NCI-H2029 (cell line): ENCODE results near the gene MYH9.
A peak's percentile ranks its signal among the peaks of the same experiment; 100 is the strongest.
"Not testable (repeated sequence)": the region's sequence is repeated elsewhere in the genome, so short reads cannot be mapped to it uniquely, and the experiment has no call there.

Experiments
- DNase-seq: peaks from one replicate; lab custom pipeline; 2025; lab: John Stamatoyannopoulos, UW

Gene MYH9

DNA sequence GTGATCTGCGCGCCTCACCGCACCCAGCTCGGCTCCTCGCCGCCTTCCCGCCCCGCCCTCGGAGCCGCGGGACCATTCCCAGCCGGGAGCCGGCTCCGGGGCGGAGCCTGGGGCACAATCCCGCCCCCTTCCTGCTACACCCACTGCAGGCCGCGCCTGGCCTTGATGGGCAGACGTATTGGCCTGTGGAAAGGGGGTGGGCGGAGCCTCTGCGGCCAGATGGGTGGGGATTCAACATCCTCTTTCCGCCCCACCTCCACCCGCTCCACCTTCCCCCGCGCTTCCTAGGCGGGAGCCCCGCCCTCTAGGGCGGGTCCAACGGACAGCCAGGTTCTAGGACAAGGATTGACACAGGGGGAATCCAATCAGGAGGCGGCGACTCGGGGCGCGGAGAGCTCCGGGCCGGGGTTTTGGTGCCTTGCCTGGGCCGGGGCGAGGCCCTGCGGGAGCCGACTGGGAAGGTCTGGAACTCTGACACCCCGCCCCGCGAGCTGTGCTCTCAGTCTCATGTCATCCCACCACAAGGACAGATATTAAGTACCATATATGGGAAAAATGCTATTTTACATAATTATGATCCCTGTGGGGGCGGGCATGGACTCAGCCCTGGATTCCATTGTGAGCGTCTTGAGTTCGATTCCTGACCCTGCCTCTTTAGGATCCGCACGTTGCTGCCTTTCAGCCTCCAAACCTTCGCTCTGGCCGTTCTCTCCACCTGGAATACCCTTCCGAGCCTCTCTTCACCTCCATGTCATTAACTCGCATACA lies at the start of gene MYH9:
TSS of gene MYH9 (minus strand) at position 9 of the 768 bp plus-strand sequence. CDS start 38,731 bp downstream, outside the sequence.
- DNase-seq: peak; percentile 97

- peak; percentile 80 for DNase-seq
These were observed 48.0 kb upstream of the MYH9 start for GRCh38 chr22:36435516-36436415.

- DNase-seq: peak; percentile 90
These were observed 45.8 kb upstream of the MYH9 start for GRCh38 chr22:36433318-36434231.

DNA sequence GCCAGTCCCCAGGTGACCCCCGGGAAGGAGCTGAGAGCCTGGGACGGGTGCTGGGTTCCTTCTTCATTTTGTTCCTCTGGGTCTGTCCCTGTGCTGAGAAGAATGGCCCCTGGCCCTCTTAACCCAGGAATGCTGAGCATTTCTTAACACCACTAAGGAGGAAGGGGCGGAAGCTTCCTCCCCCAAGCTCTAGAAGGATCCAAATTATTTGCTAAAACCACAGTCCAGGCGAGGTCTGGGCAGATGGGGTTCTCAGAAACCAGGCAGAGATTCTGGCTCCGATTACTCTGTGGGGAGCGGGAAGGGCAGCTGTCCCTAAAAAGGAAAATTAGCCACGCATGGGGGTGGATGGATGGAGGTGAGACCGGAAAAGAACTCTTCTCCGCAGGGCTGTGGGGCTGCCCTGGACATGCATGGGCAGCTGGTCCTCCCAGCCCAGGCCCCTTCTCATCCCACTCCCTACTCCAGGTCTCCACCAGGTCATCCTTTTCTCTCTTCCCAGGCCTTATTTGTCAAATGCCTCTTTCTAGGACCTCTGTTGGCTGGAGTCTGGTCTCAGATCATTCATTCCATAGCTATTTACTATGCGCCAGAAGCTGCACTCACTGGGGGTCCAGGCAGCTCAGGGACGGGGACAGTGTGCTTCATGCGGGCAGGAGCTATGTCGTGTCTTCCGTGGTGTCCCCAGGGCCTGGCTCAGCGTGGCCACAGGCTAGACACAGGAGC lies 45.0 kb upstream of the MYH9 start:
- no peak for DNase-seq

GRCh38 chr22:36431977-36432376 lies 44.2 kb upstream of the MYH9 start:
- no peak for DNase-seq

DNA sequence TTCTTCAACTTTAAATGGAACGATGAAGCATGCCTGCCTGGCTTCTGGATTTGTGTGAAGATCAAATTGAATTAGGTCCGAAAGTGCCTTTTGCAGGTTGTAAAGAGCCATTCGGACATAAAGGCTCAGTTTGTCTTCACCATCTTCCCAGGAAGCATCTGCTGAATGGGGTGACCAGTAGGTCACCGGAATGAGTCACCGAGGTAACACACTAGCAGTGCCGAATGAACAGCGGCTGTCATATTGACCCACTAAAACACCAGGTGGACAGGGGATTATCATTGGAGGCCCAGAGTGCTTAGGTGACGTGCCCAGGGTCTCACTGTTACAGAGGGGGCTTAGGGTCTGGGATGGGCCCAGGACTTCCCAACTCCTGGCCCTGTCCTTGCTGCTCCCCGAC lies 43.1 kb upstream of the MYH9 start:
- no peak for DNase-seq

DNA sequence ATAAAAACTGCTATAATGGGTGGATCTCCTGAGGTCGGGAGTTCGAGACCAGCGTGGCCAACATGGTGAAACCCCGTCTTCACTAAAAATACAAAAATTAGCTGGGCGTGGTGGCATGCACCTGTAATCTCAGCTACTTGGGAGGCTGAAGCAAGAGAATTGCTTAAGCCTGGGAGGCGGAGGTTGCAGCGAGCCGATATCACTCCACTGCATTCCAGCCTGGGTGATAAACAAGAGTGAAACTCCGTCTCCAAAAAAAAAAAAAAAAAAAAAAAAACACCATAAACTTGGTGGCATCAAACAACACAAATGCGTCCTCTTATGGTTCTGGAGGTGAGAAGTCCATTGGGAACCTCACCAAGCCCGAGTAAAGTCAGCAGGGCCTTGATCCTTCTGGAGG lies 40.2 kb upstream of the MYH9 start:
- DNase-seq: not testable (repeated sequence)

DNA sequence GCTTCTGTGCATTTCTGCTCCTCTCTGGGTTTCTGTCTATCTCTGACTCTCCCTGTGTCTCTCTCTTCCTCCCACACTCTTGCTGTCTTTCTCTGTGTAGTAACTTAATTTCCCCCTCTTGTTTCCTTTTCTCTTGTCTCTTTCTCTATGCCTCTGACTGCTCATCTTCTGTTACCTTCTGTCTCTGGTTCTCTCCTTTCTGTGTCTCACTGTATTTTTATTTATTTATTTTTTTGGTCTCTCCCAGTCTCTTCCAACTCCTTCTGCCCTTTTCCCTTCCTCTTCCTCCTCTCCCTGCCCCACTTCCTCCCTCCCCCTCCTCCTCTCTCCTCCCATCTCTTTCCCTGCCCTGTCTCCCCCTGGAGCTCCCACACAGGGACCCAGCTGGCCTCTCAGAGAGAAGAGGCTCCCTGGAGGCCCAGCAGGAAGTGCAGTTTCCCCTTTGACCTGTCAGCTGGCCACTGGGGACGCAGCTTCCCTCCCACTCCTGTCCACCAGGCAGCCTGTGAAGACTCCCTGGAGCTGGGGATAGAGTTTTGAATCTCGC lies 38.3 kb upstream of the MYH9 start:
- DNase-seq: no peak

GRCh38 chr22:36424901-36425579 lies 37.3 kb upstream of the MYH9 start:
- no peak for DNase-seq

- DNase-seq: not testable (repeated sequence)
These were observed 36.7 kb upstream of the MYH9 start for GRCh38 chr22:36424466-36424865.

DNA sequence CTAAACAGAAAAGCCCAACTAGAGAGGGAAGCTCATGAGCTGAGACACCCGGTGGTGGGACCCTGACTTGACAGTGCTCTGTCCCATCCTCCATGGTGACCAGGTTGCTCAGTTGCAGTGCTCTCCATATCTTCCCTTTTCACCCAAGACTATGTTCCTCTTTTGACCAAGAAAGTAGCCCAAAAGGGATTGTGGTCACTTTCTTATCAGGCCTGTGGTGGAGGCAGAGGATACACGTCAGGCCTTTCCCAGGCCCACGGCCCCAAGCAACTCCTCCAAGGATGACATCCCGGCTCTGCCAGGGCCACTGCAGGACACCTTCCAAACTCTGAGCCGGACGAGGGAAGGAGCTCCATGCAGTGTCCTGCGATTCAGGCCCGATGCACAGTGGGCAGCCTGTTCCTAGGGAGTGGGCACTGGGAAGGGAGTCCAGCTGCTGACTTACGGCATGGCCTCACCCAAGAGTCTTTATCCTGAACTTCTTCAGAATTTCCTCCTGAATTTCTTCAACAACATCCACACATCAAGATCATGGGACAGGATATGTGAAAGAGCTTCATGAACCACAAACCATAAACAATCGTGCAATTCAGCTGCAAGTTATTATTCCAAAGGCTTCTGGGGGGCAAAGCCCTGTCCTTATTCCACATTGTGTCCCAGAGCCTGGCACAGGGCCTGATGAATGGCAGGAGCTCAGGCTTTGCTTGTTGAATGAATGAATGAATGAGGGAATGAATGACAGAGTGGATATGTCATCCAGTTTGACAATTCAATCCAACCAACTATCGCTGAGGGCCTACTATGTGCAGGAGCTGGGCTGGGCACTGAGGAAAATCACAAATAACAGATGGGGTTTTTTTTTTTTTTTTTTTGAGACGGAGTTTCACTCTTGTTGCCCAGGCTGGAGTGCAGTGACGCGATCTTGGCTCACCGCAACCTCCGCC lies 36.0 kb upstream of the MYH9 start:
- no peak for DNase-seq

- DNase-seq: no peak
These were observed 34.7 kb upstream of the MYH9 start for GRCh38 chr22:36422287-36423014.

DNA sequence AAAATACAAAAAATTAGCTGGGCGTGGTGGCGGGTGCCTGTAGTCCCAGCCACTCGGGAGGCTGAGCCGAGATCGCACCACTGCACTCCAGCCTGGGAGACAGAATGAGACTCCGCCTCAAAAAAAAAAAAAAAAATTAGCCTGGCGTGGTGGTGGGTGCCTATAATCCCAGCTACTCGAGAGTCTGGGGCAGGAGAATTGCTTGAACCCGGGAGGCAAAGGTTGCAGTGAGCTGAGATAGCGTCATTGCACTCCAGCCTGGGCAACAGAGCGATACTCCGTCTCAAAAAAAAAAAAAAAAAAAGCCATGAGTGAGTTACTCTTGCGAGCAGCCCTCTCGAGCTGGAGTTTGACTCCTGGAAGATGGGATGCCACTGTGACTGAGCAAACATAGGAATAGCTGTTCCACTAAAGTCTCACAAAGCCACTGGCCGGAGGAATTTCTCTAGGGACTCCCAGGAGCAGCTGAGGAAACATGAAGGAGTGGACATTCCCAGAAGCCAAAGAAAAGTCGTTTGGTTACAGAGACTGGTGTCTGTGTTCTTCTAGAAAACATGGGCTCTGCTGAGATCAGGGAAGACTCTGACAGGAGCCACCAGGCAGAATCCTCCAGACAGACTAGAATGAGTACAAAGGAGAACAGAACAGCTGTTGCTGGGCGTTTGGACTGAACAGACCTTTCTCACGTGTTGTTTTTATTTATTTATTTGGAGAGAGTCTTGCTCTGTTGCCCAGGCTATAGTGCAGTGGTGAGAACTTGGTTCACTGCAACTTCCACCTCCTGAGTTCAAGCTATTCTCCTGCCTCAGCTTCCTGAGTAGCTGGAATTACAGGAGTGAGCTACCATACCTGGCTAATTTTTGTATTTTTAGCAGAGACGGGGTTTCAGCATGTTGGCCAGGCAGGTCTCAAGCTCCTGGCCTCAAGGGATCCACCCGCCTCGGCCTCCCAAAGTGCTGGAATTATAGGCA lies 32.4 kb upstream of the MYH9 start:
- no peak for DNase-seq

DNA sequence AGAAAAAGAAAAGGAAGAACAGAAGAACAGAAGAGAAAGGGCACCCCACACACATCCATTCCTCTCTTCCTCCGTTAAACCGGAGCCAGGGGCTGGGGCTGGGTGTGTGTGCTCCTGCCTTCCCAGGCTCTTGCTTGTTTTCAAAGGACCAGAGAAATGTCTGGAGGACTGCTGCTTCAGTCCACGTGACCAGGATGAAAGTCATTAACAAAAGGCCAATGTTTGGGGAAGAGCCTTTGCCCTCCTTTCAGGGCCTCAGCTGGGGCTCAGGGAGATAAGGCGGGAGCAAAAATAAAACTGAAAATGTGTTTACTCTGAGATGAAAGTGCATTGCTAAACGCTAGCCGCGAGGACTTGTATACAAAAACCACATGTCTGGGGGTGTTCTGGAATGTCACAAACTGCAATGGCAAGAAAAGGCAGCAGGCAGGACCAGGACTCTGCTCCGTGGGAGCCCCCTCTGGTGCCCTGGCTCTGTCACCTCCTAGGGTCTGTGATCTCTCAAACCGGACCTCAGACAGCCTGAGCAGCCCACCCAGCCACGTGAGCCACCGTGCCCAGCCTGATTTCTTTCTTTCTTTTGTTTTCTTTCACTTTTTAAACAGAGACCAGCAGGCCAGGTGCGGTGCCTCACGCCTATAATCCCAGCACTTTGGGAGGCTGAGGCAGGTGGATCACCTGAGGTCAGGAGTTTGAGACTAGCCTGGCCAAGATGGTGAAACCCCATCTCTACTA lies 31.6 kb upstream of the MYH9 start:
- no peak for DNase-seq

- DNase-seq: peak; percentile 68
These were observed 29.5 kb upstream of the MYH9 start for GRCh38 chr22:36417281-36417686.

GRCh38 chr22:36415415-36416168 lies 27.8 kb upstream of the MYH9 start:
- no peak for DNase-seq
